ENCODE measurements around the gene PIGS. TPM values are rescaled to one million over a fixed set of nuclear protein-coding genes. Genes with fewer than 3 reads are reported as not detected.

PIGS gene
- total and polyA plus RNA-seq, 2 of the 4 experiments (the other 2 are of a cell fraction) = 28.7 to 78.9 TPM

DNA sequence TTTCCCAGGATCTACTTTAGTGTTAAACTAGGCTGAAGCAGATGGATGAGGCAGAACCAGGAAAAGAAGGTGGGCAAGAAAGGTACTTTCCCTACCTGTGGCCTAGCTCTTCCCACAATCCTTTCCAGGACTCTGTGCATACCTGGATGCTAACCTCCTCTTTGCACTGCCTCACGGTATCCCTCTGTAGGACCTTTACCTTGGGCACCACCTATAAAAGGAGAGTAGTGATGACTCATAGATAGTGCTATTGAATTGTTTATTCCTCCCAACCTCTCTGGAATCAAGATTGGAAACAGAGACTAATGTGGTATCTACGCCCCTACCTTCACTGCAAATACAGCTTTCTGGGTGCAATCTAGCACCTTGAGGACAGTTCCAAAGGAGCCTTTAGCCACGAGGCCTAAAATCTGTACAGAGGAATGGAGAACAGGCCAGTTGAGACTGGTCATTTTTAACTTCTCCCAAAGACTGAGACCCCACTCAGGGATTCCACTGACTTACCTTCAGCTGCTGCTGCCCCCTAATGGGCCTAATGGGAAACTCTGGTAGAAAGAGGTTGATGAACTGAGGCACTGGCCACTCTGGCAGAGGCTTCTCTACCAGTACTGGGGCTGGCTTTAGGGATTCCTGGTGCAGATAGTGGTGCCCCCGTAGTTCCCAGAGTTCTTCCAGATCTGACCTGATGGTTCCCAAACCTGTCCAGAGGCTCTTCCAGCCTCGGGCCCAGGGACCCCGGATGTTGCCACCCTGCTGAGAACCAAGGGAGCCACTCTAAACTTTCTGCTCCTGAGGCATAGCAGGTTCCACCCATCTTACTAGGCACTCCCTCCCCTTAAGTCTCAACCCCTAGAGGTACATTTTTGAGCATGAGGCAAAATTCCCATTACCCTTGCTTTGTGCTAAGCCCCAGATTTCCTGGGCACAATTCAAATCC, 41.9 kb upstream of the PIGS start (continued):
- TF ChIP-seq, protein P1, sequence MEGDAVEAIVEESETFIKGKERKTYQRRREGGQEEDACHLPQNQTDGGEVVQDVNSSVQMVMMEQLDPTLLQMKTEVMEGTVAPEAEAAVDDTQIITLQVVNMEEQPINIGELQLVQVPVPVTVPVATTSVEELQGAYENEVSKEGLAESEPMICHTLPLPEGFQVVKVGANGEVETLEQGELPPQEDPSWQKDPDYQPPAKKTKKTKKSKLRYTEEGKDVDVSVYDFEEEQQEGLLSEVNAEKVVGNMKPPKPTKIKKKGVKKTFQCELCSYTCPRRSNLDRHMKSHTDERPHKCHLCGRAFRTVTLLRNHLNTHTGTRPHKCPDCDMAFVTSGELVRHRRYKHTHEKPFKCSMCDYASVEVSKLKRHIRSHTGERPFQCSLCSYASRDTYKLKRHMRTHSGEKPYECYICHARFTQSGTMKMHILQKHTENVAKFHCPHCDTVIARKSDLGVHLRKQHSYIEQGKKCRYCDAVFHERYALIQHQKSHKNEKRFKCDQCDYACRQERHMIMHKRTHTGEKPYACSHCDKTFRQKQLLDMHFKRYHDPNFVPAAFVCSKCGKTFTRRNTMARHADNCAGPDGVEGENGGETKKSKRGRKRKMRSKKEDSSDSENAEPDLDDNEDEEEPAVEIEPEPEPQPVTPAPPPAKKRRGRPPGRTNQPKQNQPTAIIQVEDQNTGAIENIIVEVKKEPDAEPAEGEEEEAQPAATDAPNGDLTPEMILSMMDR (conservative IDR thresholded peaks at IDR 0.05; ENCODE audit: low read depth, low read length) = peak; percentile 59

DNA sequence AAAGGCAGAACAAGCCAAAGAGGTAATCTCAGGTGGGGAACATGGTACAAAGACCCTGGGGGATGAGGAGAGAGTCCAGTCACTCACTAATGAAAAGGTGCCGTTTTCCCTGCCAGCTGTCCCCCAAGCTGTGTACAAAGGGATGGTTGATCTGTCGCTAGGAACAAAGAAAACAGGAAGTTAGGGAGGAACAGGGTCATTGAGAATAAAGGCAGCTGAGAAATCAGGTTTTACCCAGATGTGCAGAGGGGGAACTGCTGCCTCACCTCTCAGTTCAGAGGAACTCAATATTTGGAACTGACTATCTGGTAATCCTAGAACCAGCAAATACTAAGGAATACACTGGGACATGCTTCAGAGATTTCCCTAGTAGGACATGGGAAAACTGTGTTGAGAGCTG, 41.2 kb upstream of the PIGS start:
- CTCF ChIA-PET = interaction anchor here (0.5 to 1.3 kb wide), 4 partner anchors 11 to 117 kb away, joined by 3 to 4 read pairs (median 3); partner anchors contain the start of gene BLTP2

More for the DNA sequence above, 41.2 kb upstream of the PIGS start:
- Histone ChIP-seq H3K14ac (replicated peaks; ENCODE audit: low read depth, low read length) (no peak overlapping the region), H3K9ac (ENCODE audit: low read depth, low read length) (no peak overlapping the region), H2BK5ac (ENCODE audit: low read depth, low read length, poor library complexity, severe bottlenecking) (no peak overlapping the region), H3K4me3 (ENCODE audit: insufficient read depth, low read depth, low read length) (no peak overlapping the region), H3K36me3 (ENCODE audit: control insufficient read depth, insufficient read depth, low read length) (peaks cover 39% of the 10 kb centered on the region), H3K9me1 (ENCODE audit: insufficient read depth, low read length) (no peaks in the 10 kb centered on the region), H4K8ac (ENCODE audit: low read depth in 2 of 2, low read length in 2 of 2) (no peak overlapping the region), H3K4me2 (ENCODE audit: low read depth, low read length) (no peak overlapping the region), H2AFZ (replicated peaks; ENCODE audit: low read length, poor library complexity) (no peak overlapping the region), H3K18ac (ENCODE audit: low read depth, low read length) (no peak overlapping the region), H2BK15ac (ENCODE audit: low read depth, low read length) (no peak overlapping the region), H2AK9ac (replicated peaks; ENCODE audit: low read depth, low read length, poor library complexity) (no peak overlapping the region), H4K5ac (ENCODE audit: low read depth, low read length) (no peak overlapping the region), H4K91ac (ENCODE audit: insufficient read depth, low read depth, low read length) (no peak overlapping the region), H3K4ac (ENCODE audit: low read depth, low read length) (no peak overlapping the region), H3K9me3 (ENCODE audit: control insufficient read depth, insufficient read depth, low read length) (no peaks in the 10 kb centered on the region), H3K56ac (ENCODE audit: extremely low read depth, insufficient read depth, low read length) (no peak overlapping the region), H3K4me1 (ENCODE audit: control insufficient read depth, insufficient read depth, low read length) (no peaks in the 10 kb centered on the region), H2BK120ac (ENCODE audit: low read depth, low read length) (no peak overlapping the region), H3K27ac (ENCODE audit: insufficient read depth, low read length) (no peak overlapping the region), H3K79me1 (ENCODE audit: low read depth in 1 of 2, low read length in 2 of 2) (no peaks in the 10 kb centered on the region), H2AK5ac (ENCODE audit: low read depth, low read length) (no peak overlapping the region), H4K20me1 (ENCODE audit: insufficient read depth, low read length) (peaks cover 8% of the 10 kb centered on the region; the same call in 1 of the 2 replicates), H3K27me3 (ENCODE audit: control insufficient read depth, insufficient read depth, low read length) (no peaks in the 10 kb centered on the region), H3K23ac (ENCODE audit: low read depth, low read length) (no peak overlapping the region), H2BK20ac (ENCODE audit: low read depth, low read length) (no peak overlapping the region)
- in situ Hi-C loops (cut with MboI; ENCODE audit: low sequenced_read_pairs) = loop anchor here (10.0 kb wide), 1 partner anchor 118 kb away; no protein-coding TSS in a partner anchor
- BruUV-seq (replicated peaks) = no TSS peak
- intact Hi-C loops (cut with micrococcal nuclease) = no loop called here
- POLR2A ChIA-PET (ENCODE audit: unreplicated experiment) = no interaction called here
- dilution Hi-C loops (cut with HindIII; ENCODE audit: low sequenced_read_pairs, unreplicated experiment) = no loop called here
- WGBS, 2 experiments (ENCODE audit: extremely low coverage in 2 of 2, insufficient read length in 1 of 2) = 83% methylated on average over 2 of the region's 2 CpGs; no CpG with 5 or more reads in 1 of the 2 experiments
- DNase-seq = no peak
- TF ChIP-seq MAFK (IDR thresholded peaks at IDR 0.05; ENCODE audit: low read depth, low read length) = no peak
- no peak for TF ChIP-seq CEBPB (IDR thresholded peaks at IDR 0.05; ENCODE audit: low read depth, low read length)
- no peak for TF ChIP-seq CHD1 (IDR thresholded peaks at IDR 0.05; ENCODE audit: low read depth, low read length)
- TF ChIP-seq MAZ (IDR thresholded peaks at IDR 0.05; ENCODE audit: borderline replicate concordance, low read depth, low read length) = no peak
- no peak for TF ChIP-seq RFX5 (IDR thresholded peaks at IDR 0.05; ENCODE audit: low read depth, low read length)
- TF ChIP-seq FOS (IDR thresholded peaks at IDR 0.05; ENCODE audit: low read depth, low read length) = no peak
- no peak for TF ChIP-seq POLR2A (IDR thresholded peaks at IDR 0.05; ENCODE audit: low read depth, low read length)
- TF ChIP-seq, protein P1 (conservative IDR thresholded peaks at IDR 0.05; ENCODE audit: low read depth, low read length) = no peak
- TF ChIP-seq NFE2L2 (IDR thresholded peaks at IDR 0.05; ENCODE audit: low read depth, low read length) = no peak
- TF ChIP-seq SMC3 (IDR thresholded peaks at IDR 0.05; ENCODE audit: low read depth, low read length) = no peak
- no peak for TF ChIP-seq RAD21 (IDR thresholded peaks at IDR 0.05; ENCODE audit: low read length)
- no peak for ATAC-seq (ENCODE audit: low read depth)

All from IMR-90 (cell line).